H9 (cell line): ENCODE results near the gene PIK3CD. TPM values are rescaled to one million over a fixed set of nuclear protein-coding genes. Genes with fewer than 3 reads are reported as not detected.

Experiments
- DNase-seq: peaks from one replicate; pipeline ENCODE4 v3.0.0-alpha.2; 2017
- H2AFZ ChIP-seq: one replicate; pipeline ENCODE4 v1.6.1; 2013; ENCODE audit warnings: mild to moderate bottlenecking, low read length, control low read depth, moderate library complexity
- H2AK5ac ChIP-seq: 2 replicates; pipeline ENCODE4 v1.6.1; 2013; ENCODE audit warnings: low read length, control low read depth, mixed read lengths; ENCODE audit not compliant: insufficient read length
- H2BK120ac ChIP-seq: one replicate; pipeline ENCODE4 v1.6.1; 2013; ENCODE audit warnings: low read depth, mild to moderate bottlenecking, low read length, control low read depth, inconsistent platforms; ENCODE audit not compliant: poor library complexity, severe bottlenecking
- H2BK12ac ChIP-seq: 2 replicates; pipeline ENCODE4 v1.6.1; 2013; ENCODE audit warnings: low read length, control low read depth, mixed read lengths, low read depth; ENCODE audit not compliant: insufficient read length
- H2BK15ac ChIP-seq: 2 replicates; pipeline ENCODE4 v1.6.1; 2013; ENCODE audit warnings: low read depth, low read length, control low read depth
- H2BK20ac ChIP-seq: one replicate; pipeline ENCODE4 v1.6.1; 2013; ENCODE audit warnings: low read depth, mild to moderate bottlenecking, low read length, control low read depth, inconsistent platforms; ENCODE audit not compliant: poor library complexity, severe bottlenecking
- H2BK5ac ChIP-seq: 2 replicates; pipeline ENCODE4 v1.6.1; 2013; ENCODE audit warnings: low read length, control low read depth, mixed read lengths; ENCODE audit not compliant: insufficient read length
- H3K14ac ChIP-seq: 2 replicates; pipeline ENCODE4 v1.6.1; 2013; ENCODE audit warnings: low read length, control low read depth; ENCODE audit not compliant: insufficient read depth
- H3K18ac ChIP-seq: 2 replicates; pipeline ENCODE4 v1.6.1; 2013; ENCODE audit warnings: low read depth, mild to moderate bottlenecking, mixed read lengths, low read length, control low read depth; ENCODE audit not compliant: insufficient read length
- H3K23ac ChIP-seq: 2 replicates; pipeline ENCODE4 v1.6.1; 2013; ENCODE audit warnings: low read length, control low read depth, mixed read lengths, low read depth; ENCODE audit not compliant: insufficient read length
- H3K23me2 ChIP-seq: 2 replicates; pipeline ENCODE4 v1.6.1; 2013; ENCODE audit warnings: low read depth, mild to moderate bottlenecking, mixed read lengths, low read length, control low read depth; ENCODE audit not compliant: insufficient read length, poor library complexity, severe bottlenecking
- H3K27ac ChIP-seq: 2 replicates; pipeline ENCODE4 v1.5.1; 2013; ENCODE audit warnings: low read length, control low read depth, mixed read lengths, low read depth; ENCODE audit not compliant: insufficient read length
- H3K27me3 ChIP-seq: 2 replicates; pipeline ENCODE4 v1.6.1; 2013; ENCODE audit warnings: low read length, control low read depth, inconsistent platforms; ENCODE audit not compliant: insufficient read depth
- H3K4ac ChIP-seq: 2 replicates; pipeline ENCODE4 v1.6.1; 2013; ENCODE audit warnings: low read depth, mild to moderate bottlenecking, control low read depth, inconsistent platforms, low read length, moderate library complexity
- H3K4me1 ChIP-seq: 2 replicates; pipeline ENCODE4 v1.6.1; 2013; ENCODE audit warnings: low read length, control low read depth, inconsistent platforms; ENCODE audit not compliant: insufficient read depth
- H3K4me2 ChIP-seq: 2 replicates; pipeline ENCODE4 v1.6.1; 2013; ENCODE audit warnings: low read length, control low read depth, mixed read lengths; ENCODE audit not compliant: insufficient read length, insufficient read depth
- H3K56ac ChIP-seq: 2 replicates; pipeline ENCODE4 v1.6.1; 2013; ENCODE audit warnings: low read depth, mild to moderate bottlenecking, mixed read lengths, low read length, control low read depth; ENCODE audit not compliant: insufficient read length
- H3K79me1 ChIP-seq: 2 replicates; pipeline ENCODE4 v1.6.1; 2013; ENCODE audit warnings: low read depth, mild to moderate bottlenecking, moderate library complexity, low read length, control low read depth, inconsistent platforms; ENCODE audit not compliant: insufficient read depth, poor library complexity, severe bottlenecking
- H3K79me2 ChIP-seq: 2 replicates; pipeline ENCODE4 v1.6.1; 2013; ENCODE audit warnings: low read length, control low read depth, inconsistent platforms; ENCODE audit not compliant: insufficient read depth
- H3K9ac ChIP-seq: 2 replicates; pipeline ENCODE4 v1.6.1; 2013; ENCODE audit warnings: low read length, control low read depth, mixed read lengths; ENCODE audit not compliant: insufficient read length; ENCODE audit errors: extremely low read depth
- H3K9me3 ChIP-seq: one replicate; pipeline ENCODE4 v1.6.1; 2013; ENCODE audit warnings: low read depth, low read length, inconsistent platforms; ENCODE audit not compliant: control insufficient read depth
- H3T11ph ChIP-seq: one replicate; pipeline ENCODE4 v1.6.1; 2013; ENCODE audit warnings: mild to moderate bottlenecking, low read length, control low read depth, inconsistent platforms
- H4K20me1 ChIP-seq: one replicate; pipeline ENCODE4 v1.6.1; 2013; ENCODE audit not compliant: control insufficient read depth, insufficient read length, insufficient read depth
- H4K5ac ChIP-seq: 2 replicates; pipeline ENCODE4 v1.6.1; 2013; ENCODE audit warnings: low read depth, mild to moderate bottlenecking, mixed read lengths, low read length, control low read depth; ENCODE audit not compliant: insufficient read length
- H4K8ac ChIP-seq: replicated peaks from 2 replicates; pipeline ENCODE4 v1.6.1; 2013; ENCODE audit warnings: low read length, control low read depth, mixed read lengths, low read depth; ENCODE audit not compliant: insufficient read length
- H4K91ac ChIP-seq: 2 replicates; pipeline ENCODE4 v1.6.1; 2013; ENCODE audit warnings: low read depth, mild to moderate bottlenecking, moderate library complexity, mixed read lengths, low read length, control low read depth; ENCODE audit not compliant: insufficient read length
- H3K27ac Mint-ChIP-seq, 3 experiments: 2 replicates in 2 of 3; 3 replicates in 1 of 3; pipeline ENCODE4 v1.8.0; 2020 to 2021; ENCODE audit warnings: mixed read lengths in 3 of 3, mild to moderate bottlenecking in 1 of 3, moderate library complexity in 1 of 3
- H3K27me3 Mint-ChIP-seq: 2 replicates; pipeline ENCODE4 v1.8.0; 2021; ENCODE audit warnings: low read depth, mild to moderate bottlenecking, moderate library complexity, mixed read lengths
- H3K36me3 Mint-ChIP-seq, 3 experiments: 2 replicates in 2 of 3; 3 replicates in 1 of 3; pipeline ENCODE4 v1.8.0; 2020 to 2021; ENCODE audit warnings: low read depth in 3 of 3, mixed read lengths in 3 of 3; ENCODE audit not compliant: insufficient read depth in 1 of 3
- H3K4me1 Mint-ChIP-seq, 2 experiments: 2 replicates each; pipeline ENCODE4 v1.8.0; 2020; ENCODE audit warnings: mixed read lengths in 2 of 2
- H3K4me3 Mint-ChIP-seq, 2 experiments: 2 replicates in 1 of 2; 3 replicates in 1 of 2; pipeline ENCODE4 v1.8.0; 2020 to 2021; ENCODE audit warnings: mild to moderate bottlenecking in 2 of 2, mixed read lengths in 2 of 2, moderate library complexity in 1 of 2
- H3K9me3 Mint-ChIP-seq, 2 experiments: 2 replicates in 1 of 2; 3 replicates in 1 of 2; pipeline ENCODE4 v1.8.0; 2020; ENCODE audit warnings: mild to moderate bottlenecking in 2 of 2, mixed read lengths in 2 of 2, moderate library complexity in 1 of 2
- CTCF ChIP-seq: fragments of 200-600 bp; sonication (generic); conservative IDR thresholded peaks from 3 replicates; pipeline ENCODE4 v1.8.0; 2021; ENCODE audit warnings: antibody characterized with exemption, mild to moderate bottlenecking
- WGBS: extraction: QIAGEN DNeasy Blood & Tissue Kit; methylation state at CpG from one replicate; pipeline ENCODE4 v1.1.7; 2013; ENCODE audit warnings: missing lambda C conversion rate, low lambda C conversion rate, mixed read lengths; ENCODE audit not compliant: insufficient read length; ENCODE audit errors: extremely low coverage; 5-methylcytosine and 5-hydroxymethylcytosine counted together
- total RNA-seq: library from RNA; stranded (reverse); gene quantifications from 2 replicates; pipeline ENCODE4 v1.2.1, GENCODE V29; 2021

PIK3CD gene
- total RNA-seq, 1 experiment from 2014 or later = 10.0 TPM

GRCh38 chr1:9606458-9606857, 45.1 kb upstream of the PIK3CD start:
- H2BK15ac ChIP-seq = no peak overlapping the region
- H3K27me3 ChIP-seq = no peaks in the 10 kb centered on the region
- no peak overlapping the region for H3K4ac ChIP-seq
- H2BK20ac ChIP-seq = no peak overlapping the region
- no peaks in the 10 kb centered on the region for H3K4me1 ChIP-seq
- no peak overlapping the region for H3T11ph ChIP-seq
- no peak for TF ChIP-seq CTCF
- no peaks in the 10 kb centered on the region for H3K4me1 Mint-ChIP-seq
- H3K4me2 ChIP-seq = no peak overlapping the region
- H4K5ac ChIP-seq = no peak overlapping the region
- no peak overlapping the region for H3K9ac ChIP-seq
- no peak for DNase-seq
- no peak overlapping the region for H2BK120ac ChIP-seq
- no CpG with 5 or more reads among the region's 21 CpGs for WGBS
- H2AK5ac ChIP-seq = no peak overlapping the region
- no peaks in the 10 kb centered on the region for H3K9me3 Mint-ChIP-seq
- H3K23ac ChIP-seq = no peak overlapping the region
- no peak overlapping the region for H3K27ac ChIP-seq
- H3K79me2 ChIP-seq = no peaks in the 10 kb centered on the region
- peaks cover 9 to 48% (median 42%) of the 10 kb centered on the region in 3 experiments; a peak in 6 of 7 replicates for H3K36me3 Mint-ChIP-seq
- H3K14ac ChIP-seq = no peak overlapping the region
- no peak overlapping the region for H3K56ac ChIP-seq
- H4K8ac ChIP-seq = no peak overlapping the region
- H3K18ac ChIP-seq = no peak overlapping the region
- H3K4me3 Mint-ChIP-seq = no peak overlapping the region
- peak overlapping the region in 1 of 3 experiments; percentile 55; a peak in 2 of 7 replicates for H3K27ac Mint-ChIP-seq
- no peaks in the 10 kb centered on the region for H3K27me3 Mint-ChIP-seq
- H2BK12ac ChIP-seq = no peak overlapping the region
- no peaks in the 10 kb centered on the region for H3K79me1 ChIP-seq
- H4K20me1 ChIP-seq = no peaks in the 10 kb centered on the region
- no peak overlapping the region for H2AFZ ChIP-seq
- no peaks in the 10 kb centered on the region for H3K9me3 ChIP-seq
- no peak overlapping the region for H4K91ac ChIP-seq
- H2BK5ac ChIP-seq = no peak overlapping the region
- no peaks in the 10 kb centered on the region for H3K23me2 ChIP-seq
